ENCODE measurements around the gene NAXE. TPM values are rescaled to one million over a fixed set of nuclear protein-coding genes. Genes with fewer than 3 reads are reported as not detected.
"Not testable (repeated sequence)": the region's sequence is repeated elsewhere in the genome, so short reads cannot be mapped to it uniquely, and the experiment has no call there.

NAXE gene
- total RNA-seq (2014; rRNA removed; shearing (Covaris generic)), result 216 and 229 TPM in 2 replicates
- polyA plus RNA-seq (2015; cell fraction: cytosol; rRNA removed), result 118 and 164 TPM in 2 replicates
- polyA plus RNA-seq (2015; cell fraction: nucleus; rRNA removed), result 47.6 and 50.1 TPM in 2 replicates

DNA sequence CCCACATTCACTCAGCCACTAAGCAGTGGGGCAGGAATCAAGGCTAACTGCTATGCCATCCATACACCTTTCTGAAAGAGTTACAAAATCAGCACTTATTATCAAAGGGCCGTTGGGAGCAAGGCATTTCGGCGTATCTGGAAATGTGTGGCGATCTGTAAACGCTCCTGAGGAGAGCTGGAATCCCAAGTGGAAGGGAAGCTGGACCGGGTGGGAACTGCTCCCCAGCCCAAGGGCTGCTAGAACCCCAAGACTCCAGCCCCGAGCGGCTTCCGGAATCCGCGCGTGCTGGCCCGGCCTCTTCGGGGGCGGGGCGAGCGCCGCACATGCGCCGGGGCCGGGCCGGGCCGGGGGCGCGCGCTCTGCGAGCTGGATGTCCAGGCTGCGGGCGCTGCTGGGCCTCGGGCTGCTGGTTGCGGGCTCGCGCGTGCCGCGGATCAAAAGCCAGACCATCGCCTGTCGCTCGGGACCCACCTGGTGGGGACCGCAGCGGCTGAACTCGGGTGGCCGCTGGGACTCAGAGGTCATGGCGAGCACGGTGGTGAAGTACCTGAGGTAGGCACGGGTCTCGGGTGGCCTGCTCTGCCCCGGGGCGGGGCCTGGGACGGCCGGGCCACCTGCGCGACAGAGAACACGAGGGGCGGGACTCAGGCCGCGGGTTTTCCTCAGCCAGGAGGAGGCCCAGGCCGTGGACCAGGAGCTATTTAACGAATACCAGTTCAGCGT, at the start of gene NAXE:
Gene NAXE (plus strand): TSS at position 345 of the 726 bp plus-strand sequence. CDS start 29 bp downstream, at position 374.
- DNase-seq (ENCODE audit: low read depth, low spot score), result peak; percentile 61
- in situ Hi-C loops (cut with HindIII; ENCODE audit: low pct_unique_long_range_greater_than_20kb, low sequenced_read_pairs), result no loop called here

DNA sequence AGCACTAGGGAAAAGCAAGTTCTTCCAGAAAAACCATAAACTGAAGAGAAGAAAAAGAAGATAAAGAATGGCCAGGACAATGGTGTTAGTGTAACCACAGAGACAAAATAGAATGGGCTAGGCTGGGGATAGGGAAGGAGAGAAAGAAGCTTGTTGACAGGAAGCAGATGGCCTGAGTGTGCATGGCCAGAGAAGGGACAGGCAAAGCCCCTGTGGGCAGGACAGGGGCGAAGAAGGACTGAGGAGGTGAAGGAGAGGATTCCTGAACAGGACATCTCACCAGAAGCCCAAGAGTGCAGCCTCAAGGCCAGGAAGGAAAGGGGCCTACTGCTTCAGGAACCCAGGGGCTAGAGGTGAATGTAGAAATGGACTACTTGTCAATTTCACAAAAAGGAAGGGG, 48.5 kb upstream of the NAXE start:
- no peak for DNase-seq (ENCODE audit: low read depth, low spot score)
- in situ Hi-C loops (cut with HindIII; ENCODE audit: low pct_unique_long_range_greater_than_20kb, low sequenced_read_pairs), result no loop called here

DNA sequence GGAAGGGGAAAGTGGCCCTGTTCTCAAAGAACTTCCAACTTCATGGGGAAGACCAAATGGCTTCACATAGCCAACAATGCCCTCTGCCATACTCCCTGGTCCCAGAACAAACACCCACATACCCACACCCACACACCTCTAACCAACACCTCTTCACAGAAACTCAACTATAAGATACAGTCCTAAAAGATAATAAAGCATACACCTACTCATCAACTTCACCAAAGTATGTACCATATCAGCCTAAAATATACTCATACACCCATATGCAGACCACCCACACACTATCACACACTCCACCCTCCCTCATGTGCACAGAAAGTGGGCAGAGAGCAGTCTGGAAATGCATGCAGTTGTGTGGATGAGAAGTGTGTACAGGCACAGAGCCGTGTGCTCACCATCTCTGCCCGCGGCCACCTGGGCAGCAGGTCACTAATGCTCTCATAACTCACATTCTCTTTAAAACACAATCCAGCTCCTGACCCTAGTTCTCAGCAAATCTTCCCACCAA, 46.9 kb upstream of the NAXE start:
- in situ Hi-C loops (cut with HindIII; ENCODE audit: low pct_unique_long_range_greater_than_20kb, low sequenced_read_pairs), result no loop called here
- DNase-seq (ENCODE audit: low read depth, low spot score), result no peak

DNA sequence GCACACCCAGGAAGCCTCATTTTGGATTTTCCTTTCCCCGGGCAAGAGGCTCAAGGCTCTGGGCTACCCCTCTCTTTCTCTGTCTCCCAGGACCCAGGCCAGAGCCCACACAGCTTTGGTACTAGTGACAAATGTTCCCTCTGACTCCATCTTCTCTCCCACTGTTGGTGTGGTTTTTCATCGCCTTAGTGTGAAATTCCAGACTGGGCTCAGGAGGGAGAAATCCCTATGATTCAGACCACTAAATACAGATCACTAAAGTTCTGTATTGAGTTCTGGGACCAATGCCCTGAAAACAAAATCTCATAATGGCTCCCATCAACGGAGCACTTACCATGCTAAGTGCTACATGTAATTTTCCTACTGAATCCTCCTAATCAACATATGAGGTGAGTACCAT, 45.3 kb upstream of the NAXE start:
- in situ Hi-C loops (cut with HindIII; ENCODE audit: low pct_unique_long_range_greater_than_20kb, low sequenced_read_pairs), result no loop called here
- DNase-seq (ENCODE audit: low read depth, low spot score), result no peak

DNA sequence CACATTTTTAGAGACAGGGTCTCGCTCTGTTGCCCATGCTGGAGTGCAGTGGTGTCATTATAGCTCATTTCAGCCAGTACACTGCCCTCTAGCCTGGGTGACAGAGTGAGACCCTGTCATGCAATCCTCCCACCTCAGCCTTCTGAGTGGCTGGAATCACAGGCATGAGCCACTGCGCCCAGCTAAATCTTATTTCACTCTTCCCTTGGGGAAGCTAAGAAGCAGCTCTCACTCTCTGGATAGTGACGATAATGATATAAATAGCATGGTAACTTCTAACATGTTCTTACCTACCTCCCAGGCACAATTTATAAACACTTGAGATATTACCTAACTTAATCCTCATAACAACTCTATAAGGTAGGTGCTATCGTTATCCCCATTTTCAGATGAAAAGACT, 44.1 kb upstream of the NAXE start:
- in situ Hi-C loops (cut with HindIII; ENCODE audit: low pct_unique_long_range_greater_than_20kb, low sequenced_read_pairs), result no loop called here
- no peak for DNase-seq (ENCODE audit: low read depth, low spot score)

DNA sequence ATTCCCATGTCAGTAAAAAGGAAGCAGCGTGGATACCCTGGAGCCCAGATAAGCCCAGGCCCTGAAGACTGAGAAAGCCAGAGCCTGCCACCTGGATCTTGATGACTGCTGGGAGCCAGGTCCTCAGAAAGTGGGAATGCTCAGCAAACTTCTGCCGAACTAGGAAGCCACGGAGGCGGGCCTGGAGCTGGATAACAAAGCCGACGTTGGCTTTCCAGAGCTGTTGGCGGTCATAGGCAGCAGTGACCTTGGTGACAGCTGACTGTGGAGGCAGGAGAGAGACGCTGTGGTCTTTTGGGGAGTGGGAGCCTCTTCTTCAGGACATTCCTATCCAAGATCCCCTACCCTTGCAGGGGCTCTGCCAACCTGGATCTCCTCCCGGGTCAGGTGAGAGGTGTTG, 43.6 kb upstream of the NAXE start:
- no peak for DNase-seq (ENCODE audit: low read depth, low spot score)
- in situ Hi-C loops (cut with HindIII; ENCODE audit: low pct_unique_long_range_greater_than_20kb, low sequenced_read_pairs), result no loop called here

DNA sequence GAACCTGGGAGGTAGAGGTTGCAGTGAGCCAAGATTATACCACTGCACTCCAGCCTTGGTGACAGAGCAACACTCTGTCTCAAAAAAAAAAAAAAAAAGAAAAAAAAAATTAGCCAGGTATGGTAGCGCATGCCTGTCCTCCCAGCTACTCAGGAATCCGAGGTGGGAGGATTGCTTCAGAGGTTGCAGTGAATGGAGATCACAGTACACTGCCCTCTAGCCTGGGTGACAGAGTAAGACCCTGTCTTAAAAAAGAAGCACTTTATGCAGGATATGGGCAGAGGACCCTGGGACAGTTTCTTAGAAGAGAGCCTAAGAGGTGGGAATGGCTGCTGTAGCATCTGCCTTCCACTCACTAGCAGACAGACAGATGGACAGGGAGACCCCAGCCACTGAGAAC, 42.2 kb upstream of the NAXE start:
- peak; percentile 20 for DNase-seq (ENCODE audit: low read depth, low spot score)
- in situ Hi-C loops (cut with HindIII; ENCODE audit: low pct_unique_long_range_greater_than_20kb, low sequenced_read_pairs), result no loop called here

DNA sequence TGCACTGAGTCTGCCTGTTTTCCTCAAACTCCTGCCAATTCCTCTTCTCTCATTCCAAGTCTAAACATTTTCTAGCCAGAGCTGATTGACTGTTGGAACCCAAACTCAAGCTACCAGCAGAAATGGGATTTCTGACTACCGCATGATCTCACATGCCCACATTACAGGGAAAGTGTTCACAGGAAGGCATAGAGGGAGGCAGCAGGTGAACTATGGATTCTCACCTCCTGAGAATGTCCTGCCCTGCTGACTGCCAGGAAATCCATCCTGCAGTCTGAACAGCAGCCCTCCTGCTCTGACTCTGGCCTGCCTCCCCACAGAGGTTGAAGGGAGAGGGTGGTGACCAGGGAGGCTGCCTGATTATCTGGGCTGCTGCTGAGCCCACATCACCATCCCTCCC, 41.7 kb upstream of the NAXE start:
- in situ Hi-C loops (cut with HindIII; ENCODE audit: low pct_unique_long_range_greater_than_20kb, low sequenced_read_pairs), result no loop called here
- no peak for DNase-seq (ENCODE audit: low read depth, low spot score)

DNA sequence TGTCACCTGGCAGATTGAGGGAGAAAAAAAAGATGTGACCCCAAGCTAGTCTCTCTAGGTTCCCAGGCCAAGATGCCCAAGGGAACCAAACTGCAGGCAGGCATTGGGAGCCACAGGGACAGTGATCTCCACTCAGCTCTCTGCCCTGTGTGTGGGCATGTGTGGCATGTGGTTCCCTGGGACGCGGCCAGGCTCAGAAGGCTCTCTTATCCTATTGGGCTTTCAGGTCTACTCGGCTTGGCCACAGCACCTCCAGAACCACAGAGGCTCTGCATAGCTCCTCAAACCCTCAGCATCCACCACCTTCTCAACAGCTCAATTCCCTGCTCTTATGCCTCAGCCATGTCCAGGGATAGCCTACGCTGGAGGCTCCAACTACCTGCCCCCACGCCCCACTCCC, 41.2 kb upstream of the NAXE start:
- in situ Hi-C loops (cut with HindIII; ENCODE audit: low pct_unique_long_range_greater_than_20kb, low sequenced_read_pairs), result no loop called here

DNA sequence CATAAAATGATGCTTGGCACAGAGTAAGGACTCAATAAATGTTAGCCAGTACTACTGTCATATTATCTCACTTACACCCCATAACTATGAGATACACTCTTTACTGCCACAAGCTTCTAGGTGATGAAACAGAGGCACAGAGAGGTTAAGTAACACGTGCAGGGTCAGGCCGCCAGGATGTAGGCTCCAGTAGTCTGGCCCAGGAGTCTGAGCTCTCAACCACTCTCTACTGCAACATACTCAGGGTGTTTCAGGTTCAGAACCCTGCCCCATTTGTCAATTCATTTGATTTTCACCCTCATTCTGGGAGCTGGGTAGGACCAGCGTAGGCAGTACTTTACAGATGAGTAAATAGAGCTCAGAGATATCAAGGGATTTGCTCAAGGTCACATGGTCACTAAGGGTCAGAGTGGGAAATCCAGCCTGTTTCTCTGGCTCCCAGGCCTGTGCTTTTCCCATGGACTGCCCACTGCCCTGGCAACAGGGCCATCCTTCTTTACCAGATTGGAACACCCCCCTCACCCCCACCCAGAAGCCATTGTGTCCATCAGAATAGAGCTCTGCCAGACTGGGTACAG, 40.4 kb upstream of the NAXE start:
- in situ Hi-C loops (cut with HindIII; ENCODE audit: low pct_unique_long_range_greater_than_20kb, low sequenced_read_pairs), result no loop called here
- DNase-seq (ENCODE audit: low read depth, low spot score), result no peak

More for the DNA sequence above, 41.2 kb upstream of the NAXE start:
- no peak for DNase-seq (ENCODE audit: low read depth, low spot score)

DNA sequence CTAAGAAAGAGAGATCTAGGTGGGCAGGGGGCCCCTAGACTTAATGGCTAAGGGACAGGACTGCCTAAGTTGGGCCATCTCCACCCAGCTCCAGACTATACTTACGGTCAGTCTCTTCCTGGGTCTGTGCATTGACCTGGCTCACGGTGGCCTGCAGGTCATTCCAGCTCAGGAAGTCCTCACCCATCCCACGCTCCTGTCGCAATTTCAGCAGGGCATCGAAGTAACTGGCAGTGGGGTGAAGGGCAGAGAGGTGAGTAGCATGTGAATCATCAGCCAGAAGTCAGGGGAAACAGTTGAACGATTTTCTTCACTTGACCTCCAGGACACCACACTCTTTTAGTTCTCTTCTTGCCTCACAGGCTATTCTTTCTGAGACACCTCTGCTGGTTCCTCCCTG, 39.7 kb upstream of the NAXE start:
- no peak for DNase-seq (ENCODE audit: low read depth, low spot score)
- in situ Hi-C loops (cut with HindIII; ENCODE audit: low pct_unique_long_range_greater_than_20kb, low sequenced_read_pairs), result no loop called here

DNA sequence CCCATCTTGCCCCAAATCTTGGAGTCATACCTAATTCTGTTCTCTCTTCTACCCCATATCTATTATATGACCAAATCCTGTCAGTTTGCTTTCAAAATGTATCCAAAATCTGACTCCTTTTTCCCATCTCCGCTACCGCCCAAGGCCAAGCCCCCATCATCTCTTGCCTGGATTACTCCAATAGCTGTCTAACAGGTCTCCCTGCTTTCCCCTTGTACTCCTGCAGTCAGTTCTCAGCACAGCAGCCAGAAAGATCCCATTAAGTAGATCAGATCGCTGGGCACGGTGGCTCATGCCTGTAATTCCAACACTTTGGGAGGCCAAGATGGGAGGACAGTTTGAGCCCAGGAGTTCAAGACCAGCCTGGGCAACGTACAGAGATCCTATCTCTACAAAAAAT, 39.1 kb upstream of the NAXE start:
- in situ Hi-C loops (cut with HindIII; ENCODE audit: low pct_unique_long_range_greater_than_20kb, low sequenced_read_pairs), result no loop called here
- no peak for DNase-seq (ENCODE audit: low read depth, low spot score)

DNA sequence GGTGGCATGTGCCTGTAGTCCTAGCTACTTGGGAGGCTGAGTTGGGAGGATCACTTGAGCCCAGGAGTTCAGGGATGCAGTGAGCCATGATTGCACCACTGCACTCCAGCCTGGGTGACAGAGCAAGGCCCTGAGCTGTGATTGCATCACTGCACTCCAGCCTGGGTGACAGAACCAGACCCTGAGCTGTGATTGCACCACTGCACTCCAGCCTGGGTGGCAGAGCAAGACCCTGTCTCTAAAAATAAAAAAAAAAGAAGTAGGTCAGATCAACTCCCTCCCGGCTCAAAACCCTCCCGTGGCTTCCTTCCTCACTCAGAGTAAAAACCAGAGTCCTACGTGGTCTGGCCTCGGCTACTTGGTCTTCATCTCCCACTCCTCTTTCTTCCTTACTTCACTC, 38.6 kb upstream of the NAXE start:
- in situ Hi-C loops (cut with HindIII; ENCODE audit: low pct_unique_long_range_greater_than_20kb, low sequenced_read_pairs); DNase-seq (ENCODE audit: low read depth, low spot score): not testable (repeated sequence)

DNA sequence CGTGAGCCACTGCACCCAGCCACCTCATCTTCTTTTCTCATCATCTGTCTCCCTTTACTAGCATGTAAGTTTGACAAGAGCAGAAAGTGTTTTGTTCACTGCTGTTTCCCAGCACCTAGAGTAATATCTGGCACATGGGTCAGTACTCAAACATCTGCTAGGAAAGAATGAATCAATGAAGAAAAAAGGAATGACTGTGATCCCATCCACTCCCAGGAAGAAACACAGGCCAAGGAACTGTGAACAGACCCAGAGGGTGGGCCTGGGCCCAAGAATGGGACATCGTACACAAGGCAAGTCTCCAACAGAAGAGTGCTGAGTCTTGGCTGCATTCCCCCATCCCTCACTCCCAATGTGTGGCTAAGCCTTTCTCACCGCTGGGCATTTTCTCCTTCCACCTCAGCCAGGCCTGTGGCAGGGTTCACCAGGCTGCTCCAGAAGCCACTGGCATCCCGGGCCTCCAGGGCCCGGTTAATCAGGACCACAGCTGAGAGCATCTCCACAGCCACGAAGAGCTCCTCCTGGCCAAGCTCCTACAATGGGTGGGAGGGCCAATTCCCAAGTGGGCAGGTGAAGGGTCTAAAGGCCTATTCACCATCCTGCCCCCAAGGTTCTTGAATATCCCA, 37.6 kb upstream of the NAXE start:
- in situ Hi-C loops (cut with HindIII; ENCODE audit: low pct_unique_long_range_greater_than_20kb, low sequenced_read_pairs), result no loop called here
- DNase-seq (ENCODE audit: low read depth, low spot score), result no peak

DNA sequence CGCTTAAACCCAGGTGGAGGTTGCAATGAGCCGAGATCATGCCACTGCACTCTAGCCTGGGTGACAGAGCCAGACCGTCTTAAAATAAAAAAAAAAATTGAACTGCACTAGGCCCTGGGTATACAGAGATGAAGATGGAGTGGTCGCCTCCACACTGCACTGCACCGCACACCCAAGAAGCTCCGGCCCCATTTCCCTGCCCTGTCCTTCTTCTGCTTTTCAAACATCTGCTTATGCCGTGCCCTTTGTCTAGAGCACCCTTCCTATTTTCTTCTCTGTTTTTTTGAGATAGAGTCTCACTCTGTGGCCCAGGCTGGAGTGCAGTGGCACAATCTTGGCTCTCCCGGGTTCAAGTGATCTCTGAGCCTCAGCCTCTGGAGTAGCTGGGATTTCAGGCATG, 36.6 kb upstream of the NAXE start:
- in situ Hi-C loops (cut with HindIII; ENCODE audit: low pct_unique_long_range_greater_than_20kb, low sequenced_read_pairs), result no loop called here

DNA sequence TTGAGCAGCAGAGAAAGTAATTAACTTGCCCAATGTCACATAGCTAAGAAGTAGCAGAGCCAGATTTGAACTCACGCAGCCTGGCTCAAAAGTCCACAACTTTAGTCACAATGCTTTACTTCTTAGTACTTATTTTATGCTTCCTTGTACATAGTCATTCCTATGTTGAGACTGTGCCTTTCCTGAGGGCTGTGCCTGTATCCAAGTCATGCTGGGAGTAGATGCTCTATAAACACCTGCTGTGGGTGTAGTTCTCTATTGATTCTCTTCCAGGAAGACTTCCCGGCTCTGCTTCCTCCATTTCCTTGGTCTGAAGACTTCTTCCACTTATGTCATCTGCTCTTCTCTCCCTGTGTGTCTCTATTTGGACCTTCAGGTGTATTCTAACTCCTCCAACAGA, 35.9 kb upstream of the NAXE start:
- in situ Hi-C loops (cut with HindIII; ENCODE audit: low pct_unique_long_range_greater_than_20kb, low sequenced_read_pairs), result no loop called here
- DNase-seq (ENCODE audit: low read depth, low spot score), result no peak

More for the DNA sequence above, 36.6 kb upstream of the NAXE start:
- DNase-seq (ENCODE audit: low read depth, low spot score), result no peak

DNA sequence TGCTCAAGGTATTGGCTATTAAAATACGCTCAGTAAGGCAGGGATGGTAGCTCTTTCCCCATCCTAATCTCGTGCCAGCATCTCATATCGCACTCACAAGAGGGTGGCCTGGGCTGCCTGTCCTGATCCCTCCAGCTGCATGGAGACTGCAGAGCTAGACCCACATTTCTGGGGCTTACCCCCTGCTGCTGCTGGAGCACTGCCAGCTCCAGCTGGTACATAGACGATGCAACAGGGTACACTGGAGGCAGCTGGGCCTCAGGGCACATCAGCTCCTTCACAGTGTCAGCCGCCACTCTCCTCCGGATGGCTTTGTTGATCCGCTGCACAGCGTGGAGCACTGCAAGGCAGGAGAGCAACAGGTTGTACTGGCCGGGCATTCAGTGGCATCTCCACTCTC, 35.2 kb upstream of the NAXE start:
- in situ Hi-C loops (cut with HindIII; ENCODE audit: low pct_unique_long_range_greater_than_20kb, low sequenced_read_pairs), result no loop called here
- no peak for DNase-seq (ENCODE audit: low read depth, low spot score)

DNA sequence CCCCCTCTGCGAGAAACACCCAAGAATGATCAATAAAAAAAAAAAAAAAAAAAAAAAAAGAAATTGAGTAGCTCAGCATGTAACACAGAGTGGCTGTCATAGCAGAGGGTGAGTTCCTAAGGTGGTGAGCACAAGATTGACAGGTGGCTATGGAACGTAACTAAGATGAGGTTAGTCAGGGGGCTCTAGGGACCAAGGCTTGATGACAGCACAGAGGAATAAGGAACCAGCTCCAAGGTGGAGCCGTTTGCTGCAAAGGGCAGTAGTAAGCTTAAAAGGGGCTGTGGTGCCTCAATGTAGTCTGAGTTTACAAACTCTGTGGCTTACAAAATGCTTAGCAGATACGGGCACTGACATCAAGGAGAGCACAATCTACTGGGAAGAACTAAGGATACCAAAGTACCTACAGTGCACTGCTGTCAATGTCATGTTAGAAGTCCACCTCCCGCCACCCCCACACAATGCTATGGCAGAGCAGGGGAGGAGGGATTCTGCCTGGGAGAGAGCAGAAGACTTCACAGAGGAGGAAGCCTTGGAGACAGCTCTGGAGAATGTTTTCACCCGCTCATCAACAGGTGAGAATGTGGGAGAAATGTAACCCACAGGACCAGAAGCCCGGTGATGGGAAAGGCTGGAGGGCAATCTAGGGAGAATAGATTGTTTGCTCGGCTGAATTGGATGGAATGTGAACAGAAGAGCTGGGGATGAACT, 32.3 kb upstream of the NAXE start:
- in situ Hi-C loops (cut with HindIII; ENCODE audit: low pct_unique_long_range_greater_than_20kb, low sequenced_read_pairs), result no loop called here
- DNase-seq (ENCODE audit: low read depth, low spot score), result no peak

Data from SK-MEL-5 (cell line).